ENCODE results near the gene KRT23.

The KRT23 gene

GRCh38 chr17:40909351-40909750 lies 28.1 kb downstream of the KRT23 start:
- DNase-seq (ENCODE audit: low spot score) = peak; percentile 87

GRCh38 chr17:40906613-40907012 lies 30.8 kb downstream of the KRT23 start:
- no peak for DNase-seq (ENCODE audit: low spot score)

- DNase-seq (ENCODE audit: low spot score) = no peak
These were observed 32.1 kb downstream of the KRT23 start for GRCh38 chr17:40905370-40905769.

- no peak for DNase-seq (ENCODE audit: low spot score)
These were observed 34.2 kb downstream of the KRT23 start for GRCh38 chr17:40903129-40903847.

DNA sequence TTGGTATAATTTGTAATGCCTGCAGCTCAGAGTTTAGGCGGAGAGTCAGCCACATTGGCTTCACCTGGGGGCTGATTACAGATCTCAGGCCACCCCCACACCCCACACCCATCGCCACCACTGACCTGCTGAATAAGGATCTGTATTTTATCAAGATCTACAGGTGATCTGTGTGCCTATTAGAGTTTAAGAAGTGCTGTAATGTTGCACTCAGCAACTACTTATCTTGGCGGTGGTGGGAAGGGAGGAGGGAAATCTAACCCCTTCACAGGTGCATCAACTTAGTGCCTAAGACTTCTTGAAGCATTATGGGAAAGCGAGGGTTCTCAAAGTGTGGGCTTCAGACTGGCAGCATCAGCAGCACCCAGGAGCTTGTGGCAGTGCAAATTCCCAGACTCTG lies 34.9 kb downstream of the KRT23 start:
- DNase-seq (ENCODE audit: low spot score) = no peak

GRCh38 chr17:40901981-40902474 lies 35.4 kb downstream of the KRT23 start:
- peak; percentile 68 for DNase-seq (ENCODE audit: low spot score)

DNA sequence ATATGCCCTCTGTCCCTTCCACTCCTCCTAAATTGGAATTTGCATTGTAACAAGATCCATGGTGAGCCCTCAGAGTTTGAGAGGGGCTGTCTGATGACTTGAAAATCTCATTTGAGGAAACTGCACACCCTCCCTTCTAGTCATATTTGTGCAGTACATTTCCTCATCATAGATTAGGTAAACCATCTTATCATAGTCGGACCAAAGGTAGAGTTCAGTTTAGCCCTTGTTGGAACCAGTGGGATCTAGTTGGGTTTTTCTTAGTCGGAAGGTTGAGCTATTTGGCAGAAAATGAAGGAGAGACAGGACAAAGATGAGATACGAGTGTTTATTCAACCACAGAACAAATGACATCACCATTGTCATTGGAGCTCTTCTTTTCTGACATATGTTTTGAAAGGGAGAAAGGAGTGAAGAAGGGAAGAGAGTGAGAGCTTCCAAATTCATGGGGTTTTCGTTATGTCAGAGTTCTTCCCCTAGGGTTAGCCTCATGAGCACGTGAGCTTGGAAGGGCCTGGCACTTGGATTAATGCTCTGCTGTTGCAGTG lies 36.6 kb downstream of the KRT23 start:
- no peak for DNase-seq (ENCODE audit: low spot score)

DNA sequence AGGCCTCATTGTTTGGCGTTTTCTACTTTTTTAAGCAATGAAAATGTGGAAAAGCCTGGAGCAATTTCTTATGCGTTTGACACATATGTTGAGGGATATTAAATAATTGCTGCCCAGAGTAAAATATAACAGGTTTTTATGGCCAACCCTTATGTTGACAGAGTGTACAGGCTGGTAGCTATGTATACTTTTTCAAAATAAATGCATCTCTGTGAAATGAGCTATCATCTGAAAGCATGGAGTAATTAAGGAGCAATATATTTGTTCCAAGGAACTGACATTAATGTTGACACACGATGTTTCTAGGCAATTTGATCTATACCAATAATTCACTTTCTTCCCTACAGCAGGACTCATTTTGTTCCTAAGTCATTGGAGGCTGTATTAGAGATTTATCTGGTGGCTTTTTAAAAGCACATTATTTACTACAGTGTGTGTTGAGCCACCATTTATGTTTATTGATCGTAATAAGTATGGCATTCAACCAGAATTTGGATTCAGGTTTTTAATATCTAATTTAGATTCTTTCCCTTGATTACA lies 40.5 kb downstream of the KRT23 start:
- no peak for DNase-seq (ENCODE audit: low spot score)

- no peak for DNase-seq (ENCODE audit: low spot score)
These were observed 42.2 kb downstream of the KRT23 start for GRCh38 chr17:40895106-40895730.

GRCh38 chr17:40888196-40888720 lies 49.2 kb downstream of the KRT23 start:
- DNase-seq (ENCODE audit: low spot score) = no peak

DNA sequence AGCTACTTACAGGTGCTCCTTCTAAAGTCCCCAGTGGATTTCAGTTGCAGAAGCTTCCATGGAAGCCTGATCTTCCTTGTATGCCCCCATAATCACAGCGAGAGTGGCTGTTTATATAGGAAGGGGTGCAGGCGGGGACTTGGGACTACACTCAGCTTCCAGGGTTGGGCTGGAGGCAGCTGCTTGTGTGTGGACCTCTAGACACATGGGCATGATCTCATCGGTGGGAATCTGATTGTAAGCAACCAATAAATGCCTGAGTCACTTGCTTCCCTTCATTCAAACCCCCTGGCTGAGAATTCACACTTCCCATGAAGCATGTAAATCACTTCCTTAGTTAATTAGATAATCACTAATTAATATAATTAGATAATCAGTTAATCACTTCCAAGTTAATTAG lies 51.4 kb downstream of the KRT23 start:
- no peak for DNase-seq (ENCODE audit: low spot score)

DNA sequence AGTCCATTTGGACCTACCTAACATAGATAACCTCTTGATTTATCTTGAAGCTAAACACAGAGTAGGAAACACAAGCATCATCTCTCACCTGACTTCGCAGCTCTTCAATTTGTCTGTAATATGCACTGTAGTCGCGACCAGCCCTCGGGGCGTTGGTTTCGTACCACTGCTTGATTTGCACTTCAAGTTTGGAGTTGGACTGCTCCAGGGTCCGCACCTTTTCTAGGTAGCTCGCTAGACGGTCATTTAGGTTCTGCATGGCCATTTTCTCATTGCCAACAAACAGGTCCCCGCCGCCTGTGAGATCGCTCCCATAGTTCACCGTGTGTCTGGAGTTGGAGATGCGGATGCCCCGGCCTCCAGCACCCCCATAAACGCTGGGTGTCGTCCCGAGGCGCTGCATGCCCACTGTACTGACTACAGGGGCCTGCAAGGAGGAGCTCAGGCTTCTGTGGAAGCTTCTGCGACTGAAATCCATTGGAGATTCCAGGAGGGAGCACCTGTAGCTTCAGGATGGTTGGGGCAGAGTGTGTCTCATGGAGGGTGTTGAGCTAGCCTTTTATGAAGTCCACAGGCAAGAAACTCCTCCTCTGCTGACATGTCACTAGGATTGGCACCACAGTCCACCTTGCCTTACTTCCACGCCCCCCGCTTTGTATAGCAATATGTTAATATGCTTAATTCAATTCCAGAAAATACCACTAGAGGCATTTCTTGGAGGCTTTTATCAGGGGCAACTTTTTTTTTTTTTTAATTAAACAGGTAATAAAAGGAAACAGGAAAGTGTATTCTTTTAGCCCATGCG lies 52.5 kb downstream of the KRT23 start, which contains the start of gene KRT20:
Gene KRT20, minus strand, starts transcription at position 535 of the 805 bp plus-strand sequence. Its CDS starts 57 bp downstream, at position 478.
- no peak for DNase-seq (ENCODE audit: low spot score)

- DNase-seq (ENCODE audit: low spot score) = no peak
These were observed 53.7 kb downstream of the KRT23 start for GRCh38 chr17:40883626-40884334.

GRCh38 chr17:40883031-40883430 lies 54.4 kb downstream of the KRT23 start:
- DNase-seq (ENCODE audit: low spot score) = no peak

DNA sequence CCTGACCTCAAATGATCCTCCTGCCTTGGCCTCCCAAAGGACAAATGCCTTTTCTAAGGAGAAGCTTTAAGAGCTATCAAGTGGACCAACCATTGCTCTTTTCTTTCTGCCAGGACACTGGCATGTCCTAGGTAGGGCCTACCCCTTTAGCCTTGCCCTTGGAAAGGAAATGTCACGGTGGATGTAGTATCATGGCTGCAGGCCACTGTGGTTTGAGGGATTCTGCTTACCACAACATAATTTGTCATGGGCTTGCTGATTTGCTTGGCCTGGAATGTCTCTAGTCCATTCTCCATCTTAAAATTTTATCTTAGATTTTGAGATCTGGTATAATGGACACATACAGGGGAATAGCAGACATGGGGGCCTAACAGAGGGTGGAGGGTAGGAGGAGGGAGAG lies 58.4 kb downstream of the KRT23 start:
- no peak for DNase-seq (ENCODE audit: low spot score)

DNA sequence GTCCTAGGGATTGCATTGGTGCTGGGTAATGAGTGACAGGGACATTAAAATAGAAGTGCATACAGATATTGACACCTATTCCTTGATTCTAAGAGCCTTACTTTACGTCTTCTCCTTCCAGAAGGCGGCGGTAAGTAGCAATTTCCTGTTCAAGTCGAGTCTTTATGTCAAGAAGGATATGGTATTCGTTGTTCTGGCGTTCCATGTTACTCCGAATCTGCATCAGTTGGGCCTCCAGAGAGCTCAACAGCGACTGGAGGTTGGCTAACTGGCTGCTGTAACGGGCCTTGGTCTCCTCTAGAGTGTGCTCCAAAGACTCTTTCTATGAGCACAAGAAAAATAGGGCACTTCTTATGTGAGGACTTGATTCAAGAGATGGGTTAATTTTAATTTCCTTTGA lies 59.4 kb downstream of the KRT23 start:
- no peak for DNase-seq (ENCODE audit: low spot score)

GRCh38 chr17:40873801-40874200 lies 63.6 kb downstream of the KRT23 start:
- no peak for DNase-seq (ENCODE audit: low spot score)

DNA sequence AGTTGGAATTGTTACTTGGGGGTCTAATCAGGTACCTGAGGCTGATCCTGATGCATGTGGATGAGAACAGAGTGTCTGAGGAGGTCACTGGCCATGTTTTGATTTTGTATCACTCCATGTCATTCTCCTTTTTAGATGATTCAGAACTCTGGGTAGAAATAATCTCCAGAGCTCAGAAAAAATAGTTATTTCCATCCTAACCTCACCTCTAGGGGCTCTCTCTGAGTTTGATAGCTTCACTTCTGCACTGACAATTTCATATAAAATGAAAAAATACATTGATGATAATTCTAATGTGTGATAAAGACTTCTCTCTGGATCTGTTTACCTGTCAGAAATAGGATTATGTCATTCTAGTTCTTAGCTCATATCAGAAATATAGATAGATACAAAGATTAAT lies 64.2 kb downstream of the KRT23 start:
- no peak for DNase-seq (ENCODE audit: low spot score)
